WTC11 (cell line): ENCODE results near the gene CBFA2T2. TPM values are rescaled to one million over a fixed set of nuclear protein-coding genes. Genes with fewer than 3 reads are reported as not detected.
A peak's percentile ranks its signal among the peaks of the same experiment; 100 is the strongest.
"Not testable (repeated sequence)": the region's sequence is repeated elsewhere in the genome, so short reads cannot be mapped to it uniquely, and the experiment has no call there.

Experiments
- ATAC-seq: fragments of 200-7000 bp; cut with Tn5 transposase; 2 replicates; pipeline ENCODE4 v1.10.0; 2021; ENCODE audit warnings: mild to moderate bottlenecking, moderate library complexity
- CTCF ChIA-PET: fragments of 300-600 bp; sonication (Branson Sonifier 250); formaldehyde crosslinking; loops from one replicate; lab custom pipeline; 2021; ENCODE audit warnings: antibody characterized with exemption; lab: Charles Lee
- POLR2A ChIA-PET: fragments of 350-600 bp; sonication (Branson Sonifier 250); formaldehyde crosslinking; loops from one replicate; lab custom pipeline; 2021; ENCODE audit warnings: antibody characterized with exemption; lab: Charles Lee
- DNase-seq: peaks from one replicate; pipeline ENCODE4 v3.0.0; 2021; ENCODE audit warnings: low spot score
- H3K27ac Mint-ChIP-seq: 2 replicates; pipeline ENCODE4 v1.8.0; 2021; ENCODE audit warnings: mixed read lengths
- H3K27me3 Mint-ChIP-seq: 2 replicates; pipeline ENCODE4 v1.8.0; 2021; ENCODE audit warnings: low read depth, mild to moderate bottlenecking, moderate library complexity, mixed read lengths
- H3K36me3 Mint-ChIP-seq: 2 replicates; pipeline ENCODE4 v1.8.0; 2021; ENCODE audit warnings: mixed read lengths
- H3K4me1 Mint-ChIP-seq: 2 replicates; pipeline ENCODE4 v1.8.0; 2022; ENCODE audit warnings: mixed read lengths
- H3K4me3 Mint-ChIP-seq: 2 replicates; pipeline ENCODE4 v1.8.0; 2021; ENCODE audit warnings: mild to moderate bottlenecking, moderate library complexity, mixed read lengths
- H3K9me3 Mint-ChIP-seq: 2 replicates; pipeline ENCODE4 v1.8.0; 2021; ENCODE audit warnings: mixed read lengths
- CREB1 ChIP-seq: sonication (generic); formaldehyde crosslinking; IDR thresholded peaks from 2 replicates; pipeline ENCODE4 v1.8.0; 2023; ENCODE audit warnings: mild to moderate bottlenecking, missing genetic modification reagents
- CREM ChIP-seq: sonication (generic); formaldehyde crosslinking; IDR thresholded peaks from 2 replicates; pipeline ENCODE4 v1.8.1; 2022; ENCODE audit warnings: mild to moderate bottlenecking, missing genetic modification reagents, moderate library complexity
- ELF4 ChIP-seq: sonication (generic); formaldehyde crosslinking; IDR thresholded peaks from 2 replicates; pipeline ENCODE4 v1.8.1; 2022; ENCODE audit warnings: low read depth, mild to moderate bottlenecking, moderate library complexity, missing genetic modification reagents
- EMX1 ChIP-seq: fragments of 250-450 bp; sonication (Bioruptor Pico); IDR thresholded peaks from 2 replicates; pipeline ENCODE4 v1.8.0; 2021; ENCODE audit warnings: mild to moderate bottlenecking
- NFATC4 ChIP-seq: fragments of 250-450 bp; sonication (Bioruptor Pico); IDR thresholded peaks from 2 replicates; pipeline ENCODE4 v1.9.0; 2021; ENCODE audit warnings: mild to moderate bottlenecking
- NFE2L1 ChIP-seq: sonication (generic); formaldehyde crosslinking; IDR thresholded peaks from 2 replicates; pipeline ENCODE4 v1.8.1; 2023; ENCODE audit warnings: missing genetic modification reagents
- NFYB ChIP-seq: sonication (generic); formaldehyde crosslinking; conservative IDR thresholded peaks from 2 replicates; pipeline ENCODE4 v1.8.0; 2022; ENCODE audit warnings: low read depth, missing genetic modification reagents
- NR1H2 ChIP-seq: sonication (generic); formaldehyde crosslinking; IDR thresholded peaks from 2 replicates; pipeline ENCODE4 v1.9.0; 2021; ENCODE audit warnings: mild to moderate bottlenecking, moderate library complexity, missing genetic modification reagents
- RELA ChIP-seq: sonication (generic); formaldehyde crosslinking; IDR thresholded peaks from 2 replicates; pipeline ENCODE4 v1.8.1; 2022; ENCODE audit warnings: missing genetic modification reagents, mild to moderate bottlenecking, borderline replicate concordance
- RORB ChIP-seq: fragments of 250-450 bp; sonication (Bioruptor Pico); IDR thresholded peaks from 2 replicates; pipeline ENCODE4 v1.9.0; 2021; ENCODE audit warnings: mild to moderate bottlenecking
- TCF7 ChIP-seq: sonication (generic); formaldehyde crosslinking; IDR thresholded peaks from 2 replicates; pipeline ENCODE4 v1.8.0; 2022; ENCODE audit warnings: mild to moderate bottlenecking, low read depth, missing genetic modification reagents, moderate library complexity
- TEAD1 ChIP-seq: sonication (generic); formaldehyde crosslinking; IDR thresholded peaks from 2 replicates; pipeline ENCODE4 v1.8.0; 2022; ENCODE audit warnings: mild to moderate bottlenecking, missing genetic modification reagents
- USF1 ChIP-seq: sonication (generic); formaldehyde crosslinking; IDR thresholded peaks from 2 replicates; pipeline ENCODE4 v1.8.0; 2022; ENCODE audit warnings: mild to moderate bottlenecking, missing genetic modification reagents
- ZNF423 ChIP-seq: fragments of 250-450 bp; sonication (Bioruptor Pico); IDR thresholded peaks from 2 replicates; pipeline ENCODE4 v2.1.2; 2022; ENCODE audit warnings: mild to moderate bottlenecking, moderate library complexity
- ZNF512 ChIP-seq: sonication (generic); formaldehyde crosslinking; IDR thresholded peaks from 2 replicates; pipeline ENCODE4 v1.8.1; 2022; ENCODE audit warnings: missing genetic modification reagents, borderline replicate concordance
- total RNA-seq: library from RNA; stranded (reverse); gene quantifications from 3 replicates; pipeline ENCODE4 v1.2.3, GENCODE V29; 2021
- TF ChIP-seq, protein P1 (sequence below): sonication (generic); formaldehyde crosslinking; IDR thresholded peaks from 2 replicates; pipeline ENCODE4 v1.8.0; 2022; ENCODE audit warnings: missing genetic modification reagents
- TF ChIP-seq, protein P2 (sequence below): sonication (generic); formaldehyde crosslinking; IDR thresholded peaks from 2 replicates; pipeline ENCODE4 v1.8.0; 2023; ENCODE audit warnings: missing genetic modification reagents, mild to moderate bottlenecking, borderline replicate concordance

Gene CBFA2T2
- total RNA-seq, 1 experiment from 2014 or later, result 22.1 TPM

GRCh38 chr20:33460711-33461110 is 29.2 kb upstream of the CBFA2T2 start:
- ATAC-seq (peak; percentile 38), DNase-seq (no peak)
- CTCF ChIA-PET, result interaction anchor here (0.6 to 1.1 kb wide), 4 partner anchors 55 to 207 kb away, joined by 3 to 7 read pairs (median 4); no protein-coding TSS in a partner anchor
- Mint-ChIP-seq H3K36me3 (no peaks in the 10 kb centered on the region), H3K4me3 (no peak overlapping the region), H3K9me3 (no peaks in the 10 kb centered on the region)
- TF ChIP-seq TEAD1 (CRISPR knock-in tag), result no peak
- TF ChIP-seq, protein P1, sequence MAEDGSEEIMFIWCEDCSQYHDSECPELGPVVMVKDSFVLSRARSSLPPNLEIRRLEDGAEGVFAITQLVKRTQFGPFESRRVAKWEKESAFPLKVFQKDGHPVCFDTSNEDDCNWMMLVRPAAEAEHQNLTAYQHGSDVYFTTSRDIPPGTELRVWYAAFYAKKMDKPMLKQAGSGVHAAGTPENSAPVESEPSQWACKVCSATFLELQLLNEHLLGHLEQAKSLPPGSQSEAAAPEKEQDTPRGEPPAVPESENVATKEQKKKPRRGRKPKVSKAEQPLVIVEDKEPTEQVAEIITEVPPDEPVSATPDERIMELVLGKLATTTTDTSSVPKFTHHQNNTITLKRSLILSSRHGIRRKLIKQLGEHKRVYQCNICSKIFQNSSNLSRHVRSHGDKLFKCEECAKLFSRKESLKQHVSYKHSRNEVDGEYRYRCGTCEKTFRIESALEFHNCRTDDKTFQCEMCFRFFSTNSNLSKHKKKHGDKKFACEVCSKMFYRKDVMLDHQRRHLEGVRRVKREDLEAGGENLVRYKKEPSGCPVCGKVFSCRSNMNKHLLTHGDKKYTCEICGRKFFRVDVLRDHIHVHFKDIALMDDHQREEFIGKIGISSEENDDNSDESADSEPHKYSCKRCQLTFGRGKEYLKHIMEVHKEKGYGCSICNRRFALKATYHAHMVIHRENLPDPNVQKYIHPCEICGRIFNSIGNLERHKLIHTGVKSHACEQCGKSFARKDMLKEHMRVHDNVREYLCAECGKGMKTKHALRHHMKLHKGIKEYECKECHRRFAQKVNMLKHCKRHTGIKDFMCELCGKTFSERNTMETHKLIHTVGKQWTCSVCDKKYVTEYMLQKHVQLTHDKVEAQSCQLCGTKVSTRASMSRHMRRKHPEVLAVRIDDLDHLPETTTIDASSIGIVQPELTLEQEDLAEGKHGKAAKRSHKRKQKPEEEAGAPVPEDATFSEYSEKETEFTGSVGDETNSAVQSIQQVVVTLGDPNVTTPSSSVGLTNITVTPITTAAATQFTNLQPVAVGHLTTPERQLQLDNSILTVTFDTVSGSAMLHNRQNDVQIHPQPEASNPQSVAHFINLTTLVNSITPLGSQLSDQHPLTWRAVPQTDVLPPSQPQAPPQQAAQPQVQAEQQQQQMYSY (CRISPR knock-in tag), result no peak
- no peak for TF ChIP-seq NFE2L1 (CRISPR knock-in tag)
- TF ChIP-seq ELF4 (CRISPR knock-in tag), result no peak
- no peak for TF ChIP-seq RELA
- no peak for TF ChIP-seq TCF7 (CRISPR knock-in tag)
- TF ChIP-seq RORB (CRISPR knock-in tag), result no peak
- no peak for TF ChIP-seq EMX1
- no peak for TF ChIP-seq CREM (CRISPR knock-in tag)
- TF ChIP-seq, protein P2, sequence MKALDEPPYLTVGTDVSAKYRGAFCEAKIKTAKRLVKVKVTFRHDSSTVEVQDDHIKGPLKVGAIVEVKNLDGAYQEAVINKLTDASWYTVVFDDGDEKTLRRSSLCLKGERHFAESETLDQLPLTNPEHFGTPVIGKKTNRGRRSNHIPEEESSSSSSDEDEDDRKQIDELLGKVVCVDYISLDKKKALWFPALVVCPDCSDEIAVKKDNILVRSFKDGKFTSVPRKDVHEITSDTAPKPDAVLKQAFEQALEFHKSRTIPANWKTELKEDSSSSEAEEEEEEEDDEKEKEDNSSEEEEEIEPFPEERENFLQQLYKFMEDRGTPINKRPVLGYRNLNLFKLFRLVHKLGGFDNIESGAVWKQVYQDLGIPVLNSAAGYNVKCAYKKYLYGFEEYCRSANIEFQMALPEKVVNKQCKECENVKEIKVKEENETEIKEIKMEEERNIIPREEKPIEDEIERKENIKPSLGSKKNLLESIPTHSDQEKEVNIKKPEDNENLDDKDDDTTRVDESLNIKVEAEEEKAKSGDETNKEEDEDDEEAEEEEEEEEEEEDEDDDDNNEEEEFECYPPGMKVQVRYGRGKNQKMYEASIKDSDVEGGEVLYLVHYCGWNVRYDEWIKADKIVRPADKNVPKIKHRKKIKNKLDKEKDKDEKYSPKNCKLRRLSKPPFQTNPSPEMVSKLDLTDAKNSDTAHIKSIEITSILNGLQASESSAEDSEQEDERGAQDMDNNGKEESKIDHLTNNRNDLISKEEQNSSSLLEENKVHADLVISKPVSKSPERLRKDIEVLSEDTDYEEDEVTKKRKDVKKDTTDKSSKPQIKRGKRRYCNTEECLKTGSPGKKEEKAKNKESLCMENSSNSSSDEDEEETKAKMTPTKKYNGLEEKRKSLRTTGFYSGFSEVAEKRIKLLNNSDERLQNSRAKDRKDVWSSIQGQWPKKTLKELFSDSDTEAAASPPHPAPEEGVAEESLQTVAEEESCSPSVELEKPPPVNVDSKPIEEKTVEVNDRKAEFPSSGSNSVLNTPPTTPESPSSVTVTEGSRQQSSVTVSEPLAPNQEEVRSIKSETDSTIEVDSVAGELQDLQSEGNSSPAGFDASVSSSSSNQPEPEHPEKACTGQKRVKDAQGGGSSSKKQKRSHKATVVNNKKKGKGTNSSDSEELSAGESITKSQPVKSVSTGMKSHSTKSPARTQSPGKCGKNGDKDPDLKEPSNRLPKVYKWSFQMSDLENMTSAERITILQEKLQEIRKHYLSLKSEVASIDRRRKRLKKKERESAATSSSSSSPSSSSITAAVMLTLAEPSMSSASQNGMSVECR (CRISPR knock-in tag), result no peak
- no peak for TF ChIP-seq ZNF423 (CRISPR knock-in tag)
- TF ChIP-seq CREB1 (CRISPR knock-in tag), result no peak
- no peak for TF ChIP-seq NR1H2 (CRISPR knock-in tag)
- no peak for TF ChIP-seq NFATC4 (CRISPR knock-in tag)
- no peak for TF ChIP-seq ZNF512 (CRISPR knock-in tag)
- TF ChIP-seq, all 79 proteins: peak for 0
- Mint-ChIP-seq H3K4me1 (peaks cover 15% of the 10 kb centered on the region), H3K27me3 (peaks cover 38% of the 10 kb centered on the region), H3K27ac (no peak overlapping the region)
- POLR2A ChIA-PET, result interaction anchor here (0.6 kb wide), 1 partner anchor 1417 kb away, joined by 4 read pairs; no protein-coding TSS in a partner anchor

GRCh38 chr20:33463332-33464101 is 26.4 kb upstream of the CBFA2T2 start:
- TF ChIP-seq NFYB (CRISPR knock-in tag) (no peak), CREM (CRISPR knock-in tag) (no peak), USF1 (no peak)
- TF ChIP-seq, all 79 proteins: peak for 0
- Mint-ChIP-seq H3K9me3 (no peaks in the 10 kb centered on the region), H3K27me3 (peaks cover 42% of the 10 kb centered on the region), H3K4me1 (peaks cover 15% of the 10 kb centered on the region), H3K36me3 (no peaks in the 10 kb centered on the region), H3K27ac (peak overlapping the region; percentile 31; the same call in 1 of the 2 replicates), H3K4me3 (no peak overlapping the region)
- POLR2A ChIA-PET, result no interaction called here
- DNase-seq (no peak), ATAC-seq (no peak)
- CTCF ChIA-PET, result interaction anchor here (0.7 kb wide), 1 partner anchor 35 kb away, joined by 3 read pairs; no protein-coding TSS in a partner anchor

- H3K4me3 Mint-ChIP-seq, ATAC-seq, CTCF ChIA-PET, H3K36me3 Mint-ChIP-seq, H3K27ac Mint-ChIP-seq, H3K9me3 Mint-ChIP-seq, POLR2A ChIA-PET, DNase-seq: not testable (repeated sequence)
- Mint-ChIP-seq H3K27me3 (peaks cover 42% of the 10 kb centered on the region), H3K4me1 (peaks cover 14% of the 10 kb centered on the region)
Observed at GRCh38 chr20:33464759-33465158, 25.1 kb upstream of the CBFA2T2 start.
